ENCODE results near the gene ANKS1B. TPM values are rescaled to one million over a fixed set of nuclear protein-coding genes. Genes with fewer than 3 reads are reported as not detected.

Gene ANKS1B
- total and polyA plus RNA-seq, 2 experiments from 2014 or later, result 1.8 to 1.9 TPM

DNA sequence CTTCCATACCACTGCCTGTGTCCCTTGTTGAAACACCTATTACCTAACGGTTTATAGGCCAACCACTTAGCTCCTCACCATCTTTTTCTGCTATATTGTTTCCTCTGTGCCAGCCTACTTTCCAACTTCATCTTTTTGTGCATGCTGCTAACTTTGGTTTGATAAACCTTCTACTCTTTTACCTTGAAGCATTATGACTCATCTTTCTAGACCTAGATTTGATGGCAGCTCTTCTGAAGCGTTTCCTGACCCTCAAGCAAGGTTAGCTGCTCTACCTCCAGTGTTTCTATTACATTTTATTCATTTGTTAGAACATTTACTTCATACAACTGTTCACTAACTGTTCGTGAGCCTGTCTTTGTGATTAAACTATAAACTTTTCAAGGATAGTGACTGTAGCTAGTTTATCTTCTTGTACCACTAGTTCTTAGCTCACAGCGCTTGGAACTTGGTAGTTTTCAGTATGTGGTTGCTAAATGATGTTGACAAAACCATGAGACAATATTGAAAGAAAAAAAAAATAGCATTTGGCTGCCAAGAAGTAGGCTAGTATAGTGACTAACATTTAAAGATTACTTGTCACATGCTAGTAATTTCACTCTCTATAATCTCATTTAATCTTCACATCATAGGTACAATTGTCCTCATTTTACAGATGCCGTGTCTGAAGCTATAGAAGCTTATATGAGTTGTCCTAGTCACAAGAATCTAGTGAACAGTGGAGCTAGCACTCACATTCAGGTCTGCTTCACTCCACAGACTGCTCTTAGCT lies 1260.2 kb downstream of the ANKS1B start:
- no peak for DNase-seq (ENCODE audit: low read depth in 1 of 2, low spot score in 1 of 2)
- no peaks in the 10 kb centered on the region for H3K27me3 ChIP-seq
- TF ChIP-seq, protein P1, sequence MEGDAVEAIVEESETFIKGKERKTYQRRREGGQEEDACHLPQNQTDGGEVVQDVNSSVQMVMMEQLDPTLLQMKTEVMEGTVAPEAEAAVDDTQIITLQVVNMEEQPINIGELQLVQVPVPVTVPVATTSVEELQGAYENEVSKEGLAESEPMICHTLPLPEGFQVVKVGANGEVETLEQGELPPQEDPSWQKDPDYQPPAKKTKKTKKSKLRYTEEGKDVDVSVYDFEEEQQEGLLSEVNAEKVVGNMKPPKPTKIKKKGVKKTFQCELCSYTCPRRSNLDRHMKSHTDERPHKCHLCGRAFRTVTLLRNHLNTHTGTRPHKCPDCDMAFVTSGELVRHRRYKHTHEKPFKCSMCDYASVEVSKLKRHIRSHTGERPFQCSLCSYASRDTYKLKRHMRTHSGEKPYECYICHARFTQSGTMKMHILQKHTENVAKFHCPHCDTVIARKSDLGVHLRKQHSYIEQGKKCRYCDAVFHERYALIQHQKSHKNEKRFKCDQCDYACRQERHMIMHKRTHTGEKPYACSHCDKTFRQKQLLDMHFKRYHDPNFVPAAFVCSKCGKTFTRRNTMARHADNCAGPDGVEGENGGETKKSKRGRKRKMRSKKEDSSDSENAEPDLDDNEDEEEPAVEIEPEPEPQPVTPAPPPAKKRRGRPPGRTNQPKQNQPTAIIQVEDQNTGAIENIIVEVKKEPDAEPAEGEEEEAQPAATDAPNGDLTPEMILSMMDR (IDR thresholded peaks at IDR 0.05; ENCODE audit: low read depth, low read length), result no peak
- no peak overlapping the region for H3K4me3 ChIP-seq
- H3K36me3 ChIP-seq, result peaks cover 7% of the 10 kb centered on the region
- no peak overlapping the region for H3K27ac ChIP-seq
- H3K4me1 ChIP-seq (ENCODE audit: low read depth), result no peaks in the 10 kb centered on the region
- H3K9me3 ChIP-seq (ENCODE audit: low read depth), result no peaks in the 10 kb centered on the region

DNA sequence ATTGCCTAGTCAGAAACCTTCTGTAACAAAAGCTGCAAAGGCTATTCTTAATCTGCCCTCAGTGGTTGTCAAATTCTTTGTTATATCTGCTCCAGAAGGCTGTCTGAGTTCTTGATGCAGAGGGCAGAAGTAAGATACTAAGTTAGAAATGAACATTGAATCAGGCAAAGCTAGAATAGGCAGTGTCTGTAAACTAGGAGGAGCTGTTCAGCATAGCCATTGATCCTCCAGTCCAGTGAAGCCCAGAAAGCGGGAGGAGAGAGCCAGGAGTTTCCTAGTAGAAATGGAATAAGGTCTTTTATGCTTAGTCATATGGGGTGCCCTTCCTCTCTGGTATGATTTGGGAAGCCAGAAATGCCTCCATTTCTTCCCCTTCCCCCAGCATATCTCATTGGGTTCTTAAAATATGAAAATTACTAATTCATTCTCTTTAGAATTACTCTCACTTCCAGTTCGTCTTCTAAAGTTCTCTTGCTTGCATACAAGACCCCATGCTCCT lies 1263.5 kb downstream of the ANKS1B start:
- Histone ChIP-seq H3K4me3 (no peak overlapping the region), H3K4me1 (ENCODE audit: low read depth) (peaks cover 3% of the 10 kb centered on the region), H3K36me3 (no peaks in the 10 kb centered on the region), H3K9me3 (ENCODE audit: low read depth) (no peaks in the 10 kb centered on the region), H3K27me3 (no peaks in the 10 kb centered on the region), H3K27ac (no peak overlapping the region)
- TF ChIP-seq, protein P1 (IDR thresholded peaks at IDR 0.05; ENCODE audit: low read depth, low read length), result no peak
- no peak for DNase-seq (ENCODE audit: low read depth in 1 of 2, low spot score in 1 of 2)

DNA sequence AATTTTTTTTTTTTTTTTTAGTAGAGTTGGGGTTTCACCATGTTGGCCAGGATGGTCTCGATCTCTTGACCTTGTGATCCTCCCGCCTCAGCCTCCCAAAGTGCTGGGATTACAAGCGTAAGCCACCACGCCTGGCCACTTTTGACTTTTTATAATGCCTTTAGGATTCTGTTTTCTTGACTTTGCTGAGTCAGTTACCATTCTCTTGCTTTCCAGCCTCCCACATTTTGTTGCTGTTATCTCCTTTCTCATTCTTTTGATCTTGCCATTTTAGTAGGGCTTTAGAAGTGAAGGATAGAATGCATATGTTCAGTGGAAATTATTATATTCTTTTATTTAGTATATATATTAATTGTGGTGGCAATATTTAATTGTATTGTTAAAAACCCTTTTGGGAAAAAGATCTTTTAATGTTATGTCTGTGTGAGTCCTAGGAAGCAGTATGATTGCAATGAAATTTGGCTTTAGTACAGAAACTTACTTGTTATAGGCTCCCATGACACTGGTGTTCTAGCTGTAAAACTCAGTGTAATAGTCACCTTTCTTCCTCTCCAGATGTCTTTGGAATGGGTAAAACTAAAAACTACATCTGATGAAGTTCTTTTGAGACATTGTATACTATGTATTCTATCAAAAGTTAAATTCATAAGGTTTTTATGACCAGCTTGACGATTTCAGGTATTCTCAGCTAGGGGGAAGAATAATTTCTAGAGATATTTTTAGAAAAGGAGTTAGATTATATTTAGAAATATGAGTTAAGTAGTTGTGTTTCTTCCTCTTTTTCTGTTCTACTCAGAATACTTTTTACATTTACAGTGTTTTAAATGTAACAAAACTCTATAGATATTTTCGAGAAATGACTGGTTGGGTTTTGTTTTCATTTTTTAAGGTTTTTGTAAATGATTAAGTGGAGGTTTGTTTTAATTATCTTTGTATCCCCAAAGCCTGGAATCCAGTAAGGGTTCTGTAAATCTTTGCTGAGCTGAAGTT lies 1264.9 kb downstream of the ANKS1B start:
- TF ChIP-seq, protein P1 (IDR thresholded peaks at IDR 0.05; ENCODE audit: low read depth, low read length), result no peak
- Histone ChIP-seq H3K36me3 (peaks cover 6% of the 10 kb centered on the region), H3K27ac (no peak overlapping the region), H3K4me1 (ENCODE audit: low read depth) (peaks cover 3% of the 10 kb centered on the region), H3K27me3 (no peaks in the 10 kb centered on the region), H3K4me3 (no peak overlapping the region), H3K9me3 (ENCODE audit: low read depth) (no peaks in the 10 kb centered on the region)
- DNase-seq (ENCODE audit: low read depth in 1 of 2, low spot score in 1 of 2), result no peak

DNA sequence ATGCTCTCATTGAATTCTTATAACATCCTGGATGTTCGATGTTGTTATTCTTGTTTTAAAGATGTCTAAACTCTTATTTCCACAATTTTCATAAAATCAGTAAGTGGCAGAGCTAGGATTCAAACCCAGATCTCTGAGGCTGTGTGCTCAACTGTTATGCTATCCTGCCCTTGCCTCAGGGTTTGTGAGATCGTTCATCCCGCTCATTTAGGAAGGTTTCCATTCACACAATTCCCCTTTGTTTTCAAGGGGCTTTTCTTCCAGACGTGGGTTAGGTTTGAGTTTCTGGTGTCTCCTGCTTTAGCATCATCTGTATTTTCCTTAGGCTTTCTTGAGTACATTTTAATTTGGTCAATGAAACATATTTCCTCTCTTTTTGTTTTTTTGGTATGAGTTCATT lies 1270.3 kb downstream of the ANKS1B start:
- TF ChIP-seq, protein P1 (IDR thresholded peaks at IDR 0.05; ENCODE audit: low read depth, low read length), result no peak
- no peaks in the 10 kb centered on the region for H3K9me3 ChIP-seq (ENCODE audit: low read depth)
- no peak overlapping the region for H3K4me3 ChIP-seq
- no peaks in the 10 kb centered on the region for H3K27me3 ChIP-seq
- no peak for DNase-seq (ENCODE audit: low read depth in 1 of 2, low spot score in 1 of 2)
- H3K36me3 ChIP-seq, result peaks cover 6% of the 10 kb centered on the region
- H3K27ac ChIP-seq, result no peak overlapping the region
- peaks cover 4% of the 10 kb centered on the region for H3K4me1 ChIP-seq (ENCODE audit: low read depth)

DNA sequence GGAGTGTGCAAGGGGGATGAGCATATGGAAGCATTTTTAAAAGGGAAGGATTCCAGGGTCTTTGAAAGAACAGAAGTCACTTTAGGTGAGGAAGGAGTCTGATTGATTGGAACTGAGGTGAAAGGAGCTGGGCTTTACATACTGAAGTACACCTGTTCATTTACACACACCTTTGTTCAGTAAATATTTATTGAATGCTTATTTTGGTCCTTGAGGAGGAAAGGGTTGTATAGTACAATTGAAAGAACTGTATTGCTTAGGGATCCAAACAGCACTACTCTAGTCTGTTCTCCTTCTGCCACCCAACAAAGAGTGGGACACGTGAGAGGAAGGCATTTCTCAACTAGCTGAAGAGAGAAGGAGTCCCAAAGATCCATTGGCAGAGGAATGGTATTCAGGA lies 1275.7 kb downstream of the ANKS1B start:
- Histone ChIP-seq H3K9me3 (ENCODE audit: low read depth) (no peaks in the 10 kb centered on the region), H3K27me3 (no peaks in the 10 kb centered on the region), H3K4me3 (no peak overlapping the region), H3K27ac (no peak overlapping the region), H3K36me3 (peaks cover 6% of the 10 kb centered on the region), H3K4me1 (ENCODE audit: low read depth) (peaks cover 3% of the 10 kb centered on the region)
- TF ChIP-seq, protein P1 (IDR thresholded peaks at IDR 0.05; ENCODE audit: low read depth, low read length), result no peak
- DNase-seq (ENCODE audit: low read depth in 1 of 2, low spot score in 1 of 2), result no peak
